ENCODE results near the gene SCAPER. TPM values are rescaled to one million over a fixed set of nuclear protein-coding genes. Genes with fewer than 3 reads are reported as not detected.

SCAPER gene
- total and polyA plus RNA-seq, 2 of the 4 experiments (the other 2 are of a cell fraction) = 2.9 to 9.7 TPM

- dilution Hi-C loops (cut with HindIII; ENCODE audit: low sequenced_read_pairs, unreplicated experiment) (no loop called here), intact Hi-C loops (cut with micrococcal nuclease) (no loop called here), in situ Hi-C loops (cut with MboI; ENCODE audit: low sequenced_read_pairs) (no loop called here)
- no CpG with 5 or more reads among the region's 2 CpGs for WGBS, 2 experiments (ENCODE audit: extremely low coverage in 2 of 2, insufficient read length in 1 of 2)
- Histone ChIP-seq H4K8ac (ENCODE audit: low read depth in 2 of 2, low read length in 2 of 2) (no peak overlapping the region), H2AFZ (replicated peaks; ENCODE audit: low read length, poor library complexity) (no peak overlapping the region), H3K18ac (ENCODE audit: low read depth, low read length) (no peak overlapping the region), H3K27ac (ENCODE audit: insufficient read depth, low read length) (no peak overlapping the region), H3K4ac (ENCODE audit: low read depth, low read length) (no peak overlapping the region), H2BK5ac (ENCODE audit: low read depth, low read length, poor library complexity, severe bottlenecking) (no peak overlapping the region), H4K5ac (ENCODE audit: low read depth, low read length) (no peak overlapping the region), H2BK15ac (ENCODE audit: low read depth, low read length) (no peak overlapping the region), H3K79me1 (ENCODE audit: low read depth in 1 of 2, low read length in 2 of 2) (no peaks in the 10 kb centered on the region), H3K23ac (ENCODE audit: low read depth, low read length) (no peak overlapping the region), H3K9me1 (ENCODE audit: insufficient read depth, low read length) (no peaks in the 10 kb centered on the region), H4K20me1 (ENCODE audit: insufficient read depth, low read length) (no peaks in the 10 kb centered on the region), H3K4me3 (ENCODE audit: insufficient read depth, low read depth, low read length) (no peak overlapping the region), H3K36me3 (ENCODE audit: control insufficient read depth, insufficient read depth, low read length) (no peaks in the 10 kb centered on the region), H2AK5ac (ENCODE audit: low read depth, low read length) (no peak overlapping the region), H4K91ac (ENCODE audit: insufficient read depth, low read depth, low read length) (no peak overlapping the region), H3K4me2 (ENCODE audit: low read depth, low read length) (no peak overlapping the region), H2AK9ac (replicated peaks; ENCODE audit: low read depth, low read length, poor library complexity) (no peak overlapping the region), H3K14ac (replicated peaks; ENCODE audit: low read depth, low read length) (no peak overlapping the region), H3K9me3 (ENCODE audit: control insufficient read depth, insufficient read depth, low read length) (no peaks in the 10 kb centered on the region; the same call in 1 of the 2 replicates), H3K4me1 (ENCODE audit: control insufficient read depth, insufficient read depth, low read length) (no peaks in the 10 kb centered on the region), H3K9ac (ENCODE audit: low read depth, low read length) (no peak overlapping the region), H2BK20ac (ENCODE audit: low read depth, low read length) (no peak overlapping the region), H3K56ac (ENCODE audit: extremely low read depth, insufficient read depth, low read length) (no peak overlapping the region), H3K27me3 (ENCODE audit: control insufficient read depth, insufficient read depth, low read length) (no peaks in the 10 kb centered on the region), H2BK120ac (ENCODE audit: low read depth, low read length) (no peak overlapping the region)
- no peak for ATAC-seq (ENCODE audit: low read depth)
- no peak for DNase-seq
- ChIA-PET CTCF (no interaction called here), POLR2A (ENCODE audit: unreplicated experiment) (no interaction called here)
- BruUV-seq (replicated peaks) = no TSS peak
- TF ChIP-seq POLR2A (IDR thresholded peaks at IDR 0.05; ENCODE audit: low read depth, low read length) = no peak
- TF ChIP-seq MAFK (IDR thresholded peaks at IDR 0.05; ENCODE audit: low read depth, low read length) = no peak
- TF ChIP-seq MXI1 (IDR thresholded peaks at IDR 0.05; ENCODE audit: borderline replicate concordance, low read depth, low read length) = no peak
- peak; percentile 38 for TF ChIP-seq CEBPB (IDR thresholded peaks at IDR 0.05; ENCODE audit: low read depth, low read length)
- no peak for TF ChIP-seq RCOR1 (IDR thresholded peaks at IDR 0.05; ENCODE audit: insufficient replicate concordance, low read length)
- TF ChIP-seq SMC3 (IDR thresholded peaks at IDR 0.05; ENCODE audit: low read depth, low read length) = no peak
- no peak for TF ChIP-seq RFX5 (IDR thresholded peaks at IDR 0.05; ENCODE audit: low read depth, low read length)
Observed at GRCh38 chr15:76546805-76547204, 358.3 kb downstream of the SCAPER start.
